HG03520 (cell line): ENCODE results near the gene KRTAP23-1.

Experiments used
- ATAC-seq: cut with Tn5 transposase; IDR thresholded peaks from one replicate; pipeline ENCODE4 v1.9.1; 2021; ENCODE audit warnings: mild to moderate bottlenecking, moderate library complexity; ENCODE audit not compliant: unreplicated experiment

KRTAP23-1 gene

DNA sequence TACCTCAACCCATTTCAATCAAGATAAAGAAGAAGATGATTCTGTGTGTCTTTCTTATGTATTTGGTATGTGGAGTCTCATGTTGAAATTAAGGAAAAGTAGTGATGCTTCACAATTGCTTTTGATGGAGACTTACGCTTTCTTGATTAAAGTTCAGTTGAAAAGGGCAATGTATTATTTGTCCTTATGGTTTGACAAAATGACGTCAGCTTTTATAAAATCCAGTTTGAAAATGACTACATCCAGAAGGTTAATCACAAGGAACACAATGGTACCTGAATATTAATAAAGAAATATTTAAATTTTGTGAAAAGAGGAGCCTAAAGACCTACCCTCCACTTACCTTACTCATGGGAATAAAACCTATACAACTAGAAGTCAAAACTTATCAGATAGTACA lies 32.7 kb downstream of the KRTAP23-1 start:
- ATAC-seq = no peak

DNA sequence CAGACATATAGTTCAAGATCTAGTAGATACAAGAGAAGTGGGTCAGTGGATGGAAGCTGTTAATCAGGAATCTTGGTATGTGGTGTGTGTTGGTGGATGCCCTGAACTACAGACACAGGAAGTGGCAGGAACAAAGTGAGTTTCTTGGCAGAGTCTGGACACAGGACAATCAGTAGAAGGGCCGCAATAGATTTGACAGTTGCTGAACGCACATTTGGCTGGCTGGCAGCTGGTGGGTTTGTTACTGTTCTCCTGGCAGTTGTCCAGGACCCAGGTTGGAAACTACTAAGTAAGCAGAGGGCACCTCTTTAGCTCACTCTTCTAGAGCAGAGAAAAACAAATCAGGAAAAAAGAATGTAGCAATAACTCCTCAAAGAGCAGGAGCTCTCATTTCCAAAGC lies 41.5 kb downstream of the KRTAP23-1 start:
- no peak for ATAC-seq

- no peak for ATAC-seq
Observed at GRCh38 chr21:30305136-30305535, 43.3 kb downstream of the KRTAP23-1 start.
